Glutamatergic neuron (in vitro differentiated cells): ENCODE results near the gene HK1. TPM values are rescaled to one million over a fixed set of nuclear protein-coding genes. Genes with fewer than 3 reads are reported as not detected.
A peak's percentile ranks its signal among the peaks of the same experiment; 100 is the strongest.

Experiments used
- DNase-seq: peaks from one replicate; pipeline ENCODE4 v3.0.0; 2022
- H3K27ac Mint-ChIP-seq: one replicate; pipeline ENCODE4 v1.8.0; 2020; ENCODE audit warnings: mild to moderate bottlenecking, mixed read lengths, inconsistent platforms; ENCODE audit not compliant: unreplicated experiment
- H3K27me3 Mint-ChIP-seq: one replicate; pipeline ENCODE4 v1.8.0; 2020; ENCODE audit warnings: mild to moderate bottlenecking, moderate library complexity, mixed read lengths, inconsistent platforms; ENCODE audit not compliant: unreplicated experiment
- H3K36me3 Mint-ChIP-seq: one replicate; pipeline ENCODE4 v1.8.0; 2020; ENCODE audit warnings: mild to moderate bottlenecking, mixed read lengths, inconsistent platforms; ENCODE audit not compliant: unreplicated experiment
- H3K4me1 Mint-ChIP-seq: one replicate; pipeline ENCODE4 v1.8.0; 2020; ENCODE audit warnings: mild to moderate bottlenecking, low read depth, mixed read lengths, inconsistent platforms; ENCODE audit not compliant: unreplicated experiment
- H3K4me3 Mint-ChIP-seq: one replicate; pipeline ENCODE4 v1.8.0; 2020; ENCODE audit warnings: mild to moderate bottlenecking, mixed read lengths, inconsistent platforms; ENCODE audit not compliant: unreplicated experiment
- H3K9me3 Mint-ChIP-seq: one replicate; pipeline ENCODE4 v1.8.0; 2020; ENCODE audit warnings: mild to moderate bottlenecking, moderate library complexity, mixed read lengths, inconsistent platforms; ENCODE audit not compliant: unreplicated experiment
- CTCF ChIP-seq: fragments of 200-600 bp; sonication (generic); IDR thresholded peaks from one replicate; pipeline ENCODE4 v1.5.0; 2021; ENCODE audit not compliant: partially characterized antibody, unreplicated experiment
- long read RNA-seq: library from polyadenylated mRNA; unstranded; transcript quantifications from one replicate; pipeline ENCODE4 v2.0.0, GENCODE V29; 2020; ENCODE audit not compliant: unreplicated experiment
- total RNA-seq: library from RNA; stranded (reverse); fragmentation: NEBNext Ultra II Directional; extraction: Animal tissue kit (Norgen Biotek cat#: 25700); gene quantifications from one replicate; pipeline ENCODE4 v1.2.1, GENCODE V29; 2021; ENCODE audit not compliant: unreplicated experiment

Gene HK1
- 240 TPM for total RNA-seq
- long read RNA-seq, transcript HK1-202 (18 exons, 3,605 nt): major isoform, 82 of 105 reads
- long read RNA-seq, partial matches to known transcripts: 16 of 105 reads
- long read RNA-seq, other reads (novel, unspliced or antisense): 7 of 105 reads

GRCh38 chr10:69278446-69278963, at the start of gene HK1:
TSS of gene HK1 (plus strand) at chr10:69278496.
- H3K4me1 Mint-ChIP-seq: no peaks in the 10 kb centered on the region
- no peak within 1 kb of the TSS for H3K4me3 Mint-ChIP-seq
- no peak within 1 kb of the TSS for H3K27ac Mint-ChIP-seq
- TF ChIP-seq CTCF: no peak
- H3K27me3 Mint-ChIP-seq: no peaks in the 10 kb centered on the region
- H3K36me3 Mint-ChIP-seq: peaks cover 9% of the 10 kb centered on the region
- DNase-seq: no peak
- no peaks in the 10 kb centered on the region for H3K9me3 Mint-ChIP-seq

- peaks cover 25% of the 10 kb centered on the region for H3K4me1 Mint-ChIP-seq
- DNase-seq: no peak
- H3K9me3 Mint-ChIP-seq: peaks cover 10% of the 10 kb centered on the region
- H3K4me3 Mint-ChIP-seq: no peak overlapping the region
- no peaks in the 10 kb centered on the region for H3K36me3 Mint-ChIP-seq
- no peak overlapping the region for H3K27ac Mint-ChIP-seq
- TF ChIP-seq CTCF: no peak
- peaks cover 3% of the 10 kb centered on the region for H3K27me3 Mint-ChIP-seq
Measured at GRCh38 chr10:69229616-69229916, 48.7 kb upstream of the HK1 start.

GRCh38 chr10:69230128-69230527, 48.2 kb upstream of the HK1 start:
- Mint-ChIP-seq H3K36me3 (no peaks in the 10 kb centered on the region), H3K4me1 (peaks cover 21% of the 10 kb centered on the region), H3K27me3 (peaks cover 3% of the 10 kb centered on the region), H3K4me3 (no peak overlapping the region), H3K27ac (no peak overlapping the region), H3K9me3 (peaks cover 10% of the 10 kb centered on the region)
- no peak for DNase-seq
- TF ChIP-seq CTCF: no peak

- TF ChIP-seq CTCF: no peak
- no peak for DNase-seq
- peaks cover 10% of the 10 kb centered on the region for H3K9me3 Mint-ChIP-seq
Measured at GRCh38 chr10:69232252-69232651, 46.0 kb upstream of the HK1 start.

GRCh38 chr10:69232736-69233480, 45.4 kb upstream of the HK1 start:
- Mint-ChIP-seq H3K4me3 (peak overlapping the region; percentile 35), H3K36me3 (no peaks in the 10 kb centered on the region), H3K27me3 (peaks cover 2% of the 10 kb centered on the region), H3K27ac (peak overlapping the region; percentile 77), H3K9me3 (peaks cover 8% of the 10 kb centered on the region), H3K4me1 (peaks cover 24% of the 10 kb centered on the region)
- no peak for TF ChIP-seq CTCF
- DNase-seq: no peak

More at GRCh38 chr10:69232252-69232651, 46.0 kb upstream of the HK1 start:
- Mint-ChIP-seq H3K27ac (no peak overlapping the region), H3K36me3 (no peaks in the 10 kb centered on the region), H3K4me1 (peaks cover 19% of the 10 kb centered on the region), H3K4me3 (no peak overlapping the region), H3K27me3 (peaks cover 2% of the 10 kb centered on the region)
